ENCODE measurements around the gene SUGCT. TPM values are rescaled to one million over a fixed set of nuclear protein-coding genes. Genes with fewer than 3 reads are reported as not detected.

The SUGCT gene
- total and polyA plus RNA-seq, 9 of the 15 experiments (the other 6 are each of a cell fraction or from before 2014, with no cell fraction given) = 0.58 to 2.5 (median 1.4) TPM

GRCh38 chr7:40369641-40370277, 235.0 kb downstream of the SUGCT start:
- ChIA-PET CTCF (ENCODE audit: low intra/inter-chr PET ratio) (no interaction called here), POLR2A (no interaction called here)
- H3K79me2 ChIP-seq (ENCODE audit: control insufficient read depth, insufficient read depth, low read length) = no peaks in the 10 kb centered on the region
- H3K4me3 ChIP-seq = no peak overlapping the region
- no peaks in the 10 kb centered on the region for H3K4me1 ChIP-seq (replicated peaks in 1 of 2; ENCODE audit: control insufficient read depth in 2 of 2, insufficient read depth in 2 of 2, low read length in 2 of 2)
- TF ChIP-seq FOXA3 (CRISPR knock-in tag; conservative IDR thresholded peaks at IDR 0.05 in 1 of 2, IDR thresholded peaks at IDR 0.05 in 1 of 2) (no peak), ZNF766 (CRISPR knock-in tag; conservative IDR thresholded peaks at IDR 0.05) (no peak), PHF21A (IDR thresholded peaks at IDR 0.05; ENCODE audit: borderline replicate concordance, low read depth) (no peak), ELF2 (CRISPR knock-in tag; IDR thresholded peaks at IDR 0.05) (no peak), U2AF2 (optimal IDR thresholded peaks at IDR 0.05; ENCODE audit: low read depth, low read length) (no peak), FIP1L1 (IDR thresholded peaks at IDR 0.05; ENCODE audit: low read depth, low read length, poor library complexity, severe bottlenecking) (no peak), COPS2 (conservative IDR thresholded peaks at IDR 0.05) (no peak), GTF3C2 (IDR thresholded peaks at IDR 0.05; ENCODE audit: borderline replicate concordance, extremely low read depth, insufficient read length) (no peak), ZNF232 (CRISPR knock-in tag; IDR thresholded peaks at IDR 0.05) (no peak), SMAD3 (CRISPR knock-in tag; conservative IDR thresholded peaks at IDR 0.05) (no peak), ZNF24 (IDR thresholded peaks at IDR 0.05) (no peak), HMG20A (CRISPR knock-in tag; conservative IDR thresholded peaks at IDR 0.05) (no peak), FOXK2 (conservative IDR thresholded peaks at IDR 0.05 in 1 of 2, IDR thresholded peaks at IDR 0.05 in 1 of 2; ENCODE audit: low read depth in 2 of 2) (no peak)
- TF ChIP-seq, protein P1, sequence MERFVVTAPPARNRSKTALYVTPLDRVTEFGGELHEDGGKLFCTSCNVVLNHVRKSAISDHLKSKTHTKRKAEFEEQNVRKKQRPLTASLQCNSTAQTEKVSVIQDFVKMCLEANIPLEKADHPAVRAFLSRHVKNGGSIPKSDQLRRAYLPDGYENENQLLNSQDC (CRISPR knock-in tag; IDR thresholded peaks at IDR 0.05) = no peak
- no peak for ATAC-seq
- no peaks in the 10 kb centered on the region for H3K9me3 ChIP-seq (replicated peaks; ENCODE audit: control insufficient read depth, insufficient read depth, low read depth, low read length)
- no peaks in the 10 kb centered on the region for H3K36me3 ChIP-seq (ENCODE audit: control insufficient read depth, insufficient read depth, low read length)
- no peak overlapping the region for H3K4me2 ChIP-seq (ENCODE audit: insufficient read depth, low read length)
- intact Hi-C loops (cut with micrococcal nuclease) (no loop called here), in situ Hi-C loops (cut with MboI) (no loop called here)
- no peak for DNase-seq (ENCODE audit: extremely low read depth in 1 of 4, low spot score in 3 of 4)
- no peaks in the 10 kb centered on the region for H3K9me1 ChIP-seq (ENCODE audit: control insufficient read depth, insufficient read depth, low read length)
- FAIRE-seq = no peak
- no peak overlapping the region for H2AFZ ChIP-seq (ENCODE audit: low read depth, low read length)
- no peak overlapping the region for H3K27ac ChIP-seq (ENCODE audit: extremely low read depth, low read depth, low read length)
- no peaks in the 10 kb centered on the region for H3K27me3 ChIP-seq (ENCODE audit: control insufficient read depth in 2 of 2, insufficient read depth in 2 of 2, low read length in 2 of 2)
- no peak overlapping the region for H3K9ac ChIP-seq (ENCODE audit: insufficient read depth in 1 of 2, low read depth in 2 of 2, low read length in 2 of 2)
- WGBS (ENCODE audit: insufficient coverage, low coverage, missing lambda C conversion rate) = 20% methylated on average over 5 of the region's 5 CpGs
- no TSS peak for BruUV-seq (replicated peaks)
- H4K20me1 ChIP-seq (replicated peaks; ENCODE audit: control insufficient read depth, insufficient read depth, low read length) = no peaks in the 10 kb centered on the region

Measured in K562 (cell line).